ENCODE data around the gene ADD3.

DNA sequence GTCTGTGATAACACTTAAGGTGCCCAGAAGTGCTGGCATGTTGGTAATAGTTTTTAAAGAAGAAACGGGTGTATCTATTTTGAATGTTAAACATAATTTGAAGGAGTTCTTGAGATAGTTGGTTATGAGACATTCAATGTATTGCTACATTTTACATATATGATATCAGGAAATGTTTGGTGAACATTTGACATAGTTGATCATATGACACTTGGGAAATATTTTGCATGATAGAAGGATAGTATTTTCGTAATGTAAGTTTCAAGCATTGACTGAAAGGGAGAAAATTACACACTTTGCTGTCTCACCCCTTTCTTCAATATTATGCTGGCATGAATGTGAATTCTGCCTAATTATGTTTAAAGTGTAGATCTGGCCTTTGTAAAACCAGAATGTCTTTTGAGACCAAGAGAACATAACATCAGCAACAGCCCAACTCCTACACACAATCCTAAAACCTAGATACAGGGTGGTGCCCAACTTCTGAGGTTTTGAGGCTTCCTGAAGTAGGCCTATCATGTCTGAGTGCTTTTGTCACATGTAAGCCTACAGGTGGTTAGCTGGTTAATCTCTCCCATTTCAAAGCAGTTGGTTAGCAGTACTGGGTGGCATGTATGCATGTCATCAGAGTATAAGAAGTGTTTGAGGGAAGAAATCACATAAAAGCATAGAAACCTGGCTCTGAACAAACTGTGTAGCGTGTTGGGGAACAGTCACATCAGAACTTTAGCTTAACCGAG is 2.1 kb downstream of the ADD3 start:
- TF ChIP-seq, protein P1, sequence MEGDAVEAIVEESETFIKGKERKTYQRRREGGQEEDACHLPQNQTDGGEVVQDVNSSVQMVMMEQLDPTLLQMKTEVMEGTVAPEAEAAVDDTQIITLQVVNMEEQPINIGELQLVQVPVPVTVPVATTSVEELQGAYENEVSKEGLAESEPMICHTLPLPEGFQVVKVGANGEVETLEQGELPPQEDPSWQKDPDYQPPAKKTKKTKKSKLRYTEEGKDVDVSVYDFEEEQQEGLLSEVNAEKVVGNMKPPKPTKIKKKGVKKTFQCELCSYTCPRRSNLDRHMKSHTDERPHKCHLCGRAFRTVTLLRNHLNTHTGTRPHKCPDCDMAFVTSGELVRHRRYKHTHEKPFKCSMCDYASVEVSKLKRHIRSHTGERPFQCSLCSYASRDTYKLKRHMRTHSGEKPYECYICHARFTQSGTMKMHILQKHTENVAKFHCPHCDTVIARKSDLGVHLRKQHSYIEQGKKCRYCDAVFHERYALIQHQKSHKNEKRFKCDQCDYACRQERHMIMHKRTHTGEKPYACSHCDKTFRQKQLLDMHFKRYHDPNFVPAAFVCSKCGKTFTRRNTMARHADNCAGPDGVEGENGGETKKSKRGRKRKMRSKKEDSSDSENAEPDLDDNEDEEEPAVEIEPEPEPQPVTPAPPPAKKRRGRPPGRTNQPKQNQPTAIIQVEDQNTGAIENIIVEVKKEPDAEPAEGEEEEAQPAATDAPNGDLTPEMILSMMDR (IDR thresholded peaks at IDR 0.05), result no peak
- TF ChIP-seq POLR2A (IDR thresholded peaks at IDR 0.05), result no peak
